GM18868 (cell line): ENCODE data around the gene SPTAN1.
"Not testable (repeated sequence)": the region's sequence is repeated elsewhere in the genome, so short reads cannot be mapped to it uniquely, and the experiment has no call there.

Experiments used
- ATAC-seq: cut with Tn5 transposase; IDR thresholded peaks from one replicate; pipeline ENCODE4 v1.9.1; 2021; ENCODE audit warnings: mild to moderate bottlenecking, moderate library complexity; ENCODE audit not compliant: unreplicated experiment

Gene SPTAN1

GRCh38 chr9:128552153-128552743, at the start of gene SPTAN1:
TSS of gene SPTAN1 (plus strand) at chr9:128552587. CDS start at chr9:128566741, 14,154 bp downstream.
- peak; percentile 85 for ATAC-seq

GRCh38 chr9:128503415-128503825, 49.0 kb upstream of the SPTAN1 start:
- ATAC-seq, result not testable (repeated sequence)

GRCh38 chr9:128503870-128504269, 48.5 kb upstream of the SPTAN1 start:
- ATAC-seq, result no peak

- peak; percentile 81 for ATAC-seq
Observed at GRCh38 chr9:128504485-128505413, 47.6 kb upstream of the SPTAN1 start, which contains the start of gene GLE1. TSS of gene GLE1 (plus strand) at chr9:128504719. CDS start at chr9:128504806, 87 bp downstream.

GRCh38 chr9:128505414-128505765, 47.0 kb upstream of the SPTAN1 start:
- no peak for ATAC-seq

GRCh38 chr9:128505906-128506305, 46.5 kb upstream of the SPTAN1 start:
- ATAC-seq, result not testable (repeated sequence)

GRCh38 chr9:128512820-128513219, 39.6 kb upstream of the SPTAN1 start:
- no peak for ATAC-seq

- ATAC-seq, result no peak
Observed at GRCh38 chr9:128521956-128522355, 30.4 kb upstream of the SPTAN1 start.

GRCh38 chr9:128523199-128523925, 29.0 kb upstream of the SPTAN1 start:
- no peak for ATAC-seq

- no peak for ATAC-seq
Observed at GRCh38 chr9:128526720-128527119, 25.7 kb upstream of the SPTAN1 start.

GRCh38 chr9:128528445-128529160, 23.8 kb upstream of the SPTAN1 start:
- no peak for ATAC-seq

- ATAC-seq, result no peak
Observed at GRCh38 chr9:128529191-128529590, 23.2 kb upstream of the SPTAN1 start.

- no peak for ATAC-seq
Observed at GRCh38 chr9:128532581-128532980, 19.8 kb upstream of the SPTAN1 start.

- no peak for ATAC-seq
Observed at GRCh38 chr9:128540634-128541360, 11.6 kb upstream of the SPTAN1 start.

- no peak for ATAC-seq
Observed at GRCh38 chr9:128546504-128546903, 5.9 kb upstream of the SPTAN1 start.

- ATAC-seq, result no peak
Observed at GRCh38 chr9:128548876-128549275, 3.5 kb upstream of the SPTAN1 start.

- no peak for ATAC-seq
Observed at GRCh38 chr9:128550226-128550625, 2.2 kb upstream of the SPTAN1 start.

- no peak for ATAC-seq
Observed at GRCh38 chr9:128550770-128551656, 1.4 kb upstream of the SPTAN1 start.

GRCh38 chr9:128551657-128552152, 682 bp upstream of the SPTAN1 start:
- no peak for ATAC-seq
